K562 (cell line): ENCODE measurements around the gene C19orf12.

ENCODE experiments used
- CTCF ChIP-seq, 3 experiments: IDR thresholded peaks in 2 of 3; conservative IDR thresholded peaks in 1 of 3; 2 replicates each; pipeline ENCODE4 v1.5.1; 2011 to 2012; ENCODE audit warnings: low read length in 3 of 3, mild to moderate bottlenecking in 3 of 3, control low read depth in 2 of 3, improper control_type of control experiment in 1 of 3, inconsistent platforms in 1 of 3, low read depth in 1 of 3, mixed read lengths in 1 of 3, moderate library complexity in 1 of 3; ENCODE audit not compliant: insufficient read depth in 2 of 3
- CUX1 ChIP-seq: fragments of 200-800 bp; sonication (Bioruptor generic); IDR thresholded peaks from 2 replicates; pipeline ENCODE4 v1.6.1; 2016; ENCODE audit warnings: missing genetic modification characterization, missing compliant biosample characterization
- GABPA ChIP-seq: fragments of 200-800 bp; sonication (Bioruptor generic); conservative IDR thresholded peaks from 2 replicates; pipeline ENCODE4 v1.6.1; 2016; ENCODE audit warnings: low read depth, missing genetic modification characterization, missing compliant biosample characterization
- POLR2A ChIP-seq: fragments of 450-650 bp; conservative IDR thresholded peaks from 2 replicates; pipeline ENCODE4 v1.6.1; 2016
- TEAD1 ChIP-seq, 2 experiments: fragments of 450-650 bp in 1 of 2; sonication (generic) in 1 of 2; formaldehyde crosslinking; IDR thresholded peaks; 2 replicates each; pipeline versions ENCODE4 v1.4.0 to v1.8.0; 2020 to 2022; ENCODE audit warnings: mild to moderate bottlenecking in 2 of 2, missing genetic modification reagents in 1 of 2
- ZNF134 ChIP-seq: fragments of 250-450 bp; sonication (Bioruptor Pico); conservative IDR thresholded peaks from 2 replicates; pipeline ENCODE4 v1.4.0; 2020
- ZNF274 ChIP-seq: IDR thresholded peaks from 2 replicates; pipeline ENCODE4 v1.6.1; 2011; ENCODE audit warnings: low read depth, mild to moderate bottlenecking, low read length, moderate library complexity, borderline replicate concordance

GRCh38 chr19:29650772-29651387 lies 64.2 kb downstream of the C19orf12 start:
- TF ChIP-seq GABPA (tag) = no peak
- TF ChIP-seq TEAD1 (CRISPR knock-in tag; IDR thresholded peaks at IDR 0.05) = no peak
- TF ChIP-seq CTCF (IDR thresholded peaks at IDR 0.05 in 2 of 3, conservative IDR thresholded peaks at IDR 0.05 in 1 of 3; ENCODE audit: insufficient read depth in 2 of 3, low read depth in 1 of 3, low read length in 3 of 3) = no peak
- TF ChIP-seq ZNF274 = no peak
- no peak for TF ChIP-seq POLR2A
- TF ChIP-seq ZNF134 = no peak
- no peak for TF ChIP-seq CUX1 (CRISPR knock-in tag)
